ENCODE results near the gene HSD3B2.

Gene HSD3B2

DNA sequence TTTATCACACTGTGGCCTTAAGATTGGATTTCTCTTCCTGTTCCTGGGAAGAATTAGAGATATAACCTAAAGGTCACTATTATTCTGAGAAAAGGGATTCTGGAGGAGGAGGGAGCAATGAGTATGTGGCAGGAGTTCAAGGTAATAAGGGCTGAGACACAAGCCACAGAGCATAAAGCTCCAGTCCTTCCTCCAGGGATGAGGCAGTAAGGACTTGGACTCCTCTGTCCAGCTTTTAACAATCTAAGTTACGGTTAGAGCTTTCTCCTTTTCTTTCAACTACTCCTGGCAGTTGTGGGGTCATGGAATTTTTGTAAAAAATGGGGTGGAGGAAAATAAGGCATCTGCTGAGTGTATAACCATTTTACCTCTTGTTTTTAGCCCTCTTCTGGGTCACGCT is at the start of gene HSD3B2:
Gene HSD3B2, plus strand, starts transcription at position 201 of the 400 bp plus-strand sequence. CDS start 270 bp downstream, outside the sequence.
- DNase-seq (ENCODE audit: extremely low read depth, low read depth), result no peak
- no peak within 1 kb of the TSS for H3K4me3 ChIP-seq (replicated peaks; ENCODE audit: low read depth, low read length)
- TF ChIP-seq, protein P1, sequence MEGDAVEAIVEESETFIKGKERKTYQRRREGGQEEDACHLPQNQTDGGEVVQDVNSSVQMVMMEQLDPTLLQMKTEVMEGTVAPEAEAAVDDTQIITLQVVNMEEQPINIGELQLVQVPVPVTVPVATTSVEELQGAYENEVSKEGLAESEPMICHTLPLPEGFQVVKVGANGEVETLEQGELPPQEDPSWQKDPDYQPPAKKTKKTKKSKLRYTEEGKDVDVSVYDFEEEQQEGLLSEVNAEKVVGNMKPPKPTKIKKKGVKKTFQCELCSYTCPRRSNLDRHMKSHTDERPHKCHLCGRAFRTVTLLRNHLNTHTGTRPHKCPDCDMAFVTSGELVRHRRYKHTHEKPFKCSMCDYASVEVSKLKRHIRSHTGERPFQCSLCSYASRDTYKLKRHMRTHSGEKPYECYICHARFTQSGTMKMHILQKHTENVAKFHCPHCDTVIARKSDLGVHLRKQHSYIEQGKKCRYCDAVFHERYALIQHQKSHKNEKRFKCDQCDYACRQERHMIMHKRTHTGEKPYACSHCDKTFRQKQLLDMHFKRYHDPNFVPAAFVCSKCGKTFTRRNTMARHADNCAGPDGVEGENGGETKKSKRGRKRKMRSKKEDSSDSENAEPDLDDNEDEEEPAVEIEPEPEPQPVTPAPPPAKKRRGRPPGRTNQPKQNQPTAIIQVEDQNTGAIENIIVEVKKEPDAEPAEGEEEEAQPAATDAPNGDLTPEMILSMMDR (IDR thresholded peaks at IDR 0.05; ENCODE audit: low read depth, low read length, missing control alignments), result no peak

DNA sequence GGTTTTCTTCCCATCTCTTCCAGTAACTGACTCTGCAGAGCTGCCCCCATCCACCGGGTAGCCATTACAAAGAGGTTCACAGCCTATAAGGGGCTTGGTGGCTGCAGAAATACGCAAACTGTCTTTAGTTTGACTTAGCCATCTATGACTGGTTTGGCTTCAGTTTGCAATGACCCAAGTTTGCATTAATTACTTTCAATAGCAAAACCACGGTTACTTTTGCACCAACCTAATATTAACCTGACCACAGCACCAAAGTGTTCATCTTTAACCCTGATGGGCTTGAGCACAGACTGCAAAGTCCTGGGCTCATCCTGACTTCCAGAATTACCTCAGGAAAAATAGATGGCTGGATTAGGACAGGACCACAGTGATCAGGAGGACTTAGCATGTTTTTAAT is 48.5 kb upstream of the HSD3B2 start:
- TF ChIP-seq, protein P1 (IDR thresholded peaks at IDR 0.05; ENCODE audit: low read depth, low read length, missing control alignments), result no peak
- no peak for DNase-seq (ENCODE audit: extremely low read depth, low read depth)
- no peak overlapping the region for H3K4me3 ChIP-seq (replicated peaks; ENCODE audit: low read depth, low read length)

DNA sequence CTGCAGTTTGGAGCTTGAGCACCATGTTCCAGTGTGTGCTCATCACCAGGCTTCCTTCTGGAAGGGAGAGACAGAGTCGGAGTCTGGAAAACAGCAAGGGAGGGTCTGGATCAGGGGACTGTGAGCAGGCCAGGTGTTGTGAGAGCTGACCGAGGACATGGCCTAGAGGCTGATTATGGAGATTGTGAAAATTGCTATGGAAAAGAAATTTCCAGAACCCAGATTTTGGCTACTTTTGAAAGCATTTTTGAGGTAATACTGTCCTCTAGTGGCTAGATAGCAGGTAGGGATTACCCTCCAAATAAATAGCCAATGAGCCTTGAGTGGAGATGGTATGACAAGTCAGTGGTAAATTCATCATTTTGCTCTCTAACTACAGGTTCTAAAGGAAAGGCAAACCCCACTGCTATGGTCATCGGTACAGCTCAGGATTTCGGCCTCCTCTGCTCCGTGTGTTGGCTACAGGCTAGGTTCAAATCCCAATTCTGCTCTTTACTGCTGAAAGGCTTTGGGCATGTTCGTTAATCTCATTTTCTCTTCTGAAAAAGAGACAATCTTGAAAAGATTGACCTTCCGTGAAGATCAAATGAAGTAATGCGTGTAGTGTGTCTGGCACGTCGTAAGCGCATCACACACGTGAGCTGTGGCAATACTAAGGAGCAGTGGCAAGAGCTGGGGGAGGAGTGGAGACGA is 47.4 kb upstream of the HSD3B2 start:
- no peak overlapping the region for H3K4me3 ChIP-seq (replicated peaks; ENCODE audit: low read depth, low read length)
- TF ChIP-seq, protein P1 (IDR thresholded peaks at IDR 0.05; ENCODE audit: low read depth, low read length, missing control alignments), result peak; percentile 89
- peak; percentile 30 for DNase-seq (ENCODE audit: extremely low read depth, low read depth)

DNA sequence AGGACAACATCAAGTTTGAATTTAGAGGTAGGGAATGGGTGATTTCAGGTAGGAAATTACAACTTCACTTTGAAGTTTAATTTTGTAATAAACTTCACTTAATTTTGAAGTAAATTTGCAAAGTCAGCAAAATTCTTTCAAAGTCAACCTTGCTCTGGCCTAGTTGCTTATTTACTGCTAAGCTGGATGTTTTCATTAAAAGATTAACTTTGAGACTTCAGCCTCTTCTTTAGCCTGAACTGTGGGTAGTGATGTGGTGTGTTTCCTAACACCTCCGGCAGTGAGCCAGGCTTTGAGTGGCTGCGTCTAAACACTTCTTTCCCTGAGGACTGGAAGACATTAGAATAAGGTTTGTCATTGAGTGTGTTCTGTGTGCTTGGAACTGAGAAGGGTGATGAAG is 46.4 kb upstream of the HSD3B2 start, which contains the start of gene HAO2:
Gene HAO2, plus strand, starts transcription at position 232 of the 400 bp plus-strand sequence. CDS start 12,301 bp downstream, outside the sequence.
- TF ChIP-seq, protein P1 (IDR thresholded peaks at IDR 0.05; ENCODE audit: low read depth, low read length, missing control alignments), result no peak
- H3K4me3 ChIP-seq (replicated peaks; ENCODE audit: low read depth, low read length), result no peak within 1 kb of the TSS
- DNase-seq (ENCODE audit: extremely low read depth, low read depth), result no peak

DNA sequence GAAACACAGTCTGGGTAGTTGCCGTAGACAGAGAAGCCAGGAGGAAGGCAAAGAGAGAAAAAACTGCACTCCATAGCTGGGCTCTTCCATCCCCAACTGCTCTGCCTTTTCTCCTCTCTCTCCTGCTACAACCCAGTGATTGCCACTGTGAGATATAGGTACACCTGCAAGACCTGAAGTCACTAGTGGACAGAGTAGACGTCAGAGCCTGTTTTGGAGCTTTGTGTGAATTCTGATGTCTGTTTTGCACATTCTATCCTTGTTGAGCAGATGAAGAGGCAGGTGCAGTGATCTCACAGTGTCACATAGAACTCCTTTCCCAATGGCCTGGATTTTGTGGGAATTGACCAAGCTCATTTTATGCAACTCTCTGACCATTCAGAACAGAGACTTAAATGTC is 44.2 kb upstream of the HSD3B2 start:
- no peak overlapping the region for H3K4me3 ChIP-seq (replicated peaks; ENCODE audit: low read depth, low read length)
- no peak for DNase-seq (ENCODE audit: extremely low read depth, low read depth)
- TF ChIP-seq, protein P1 (IDR thresholded peaks at IDR 0.05; ENCODE audit: low read depth, low read length, missing control alignments), result no peak

DNA sequence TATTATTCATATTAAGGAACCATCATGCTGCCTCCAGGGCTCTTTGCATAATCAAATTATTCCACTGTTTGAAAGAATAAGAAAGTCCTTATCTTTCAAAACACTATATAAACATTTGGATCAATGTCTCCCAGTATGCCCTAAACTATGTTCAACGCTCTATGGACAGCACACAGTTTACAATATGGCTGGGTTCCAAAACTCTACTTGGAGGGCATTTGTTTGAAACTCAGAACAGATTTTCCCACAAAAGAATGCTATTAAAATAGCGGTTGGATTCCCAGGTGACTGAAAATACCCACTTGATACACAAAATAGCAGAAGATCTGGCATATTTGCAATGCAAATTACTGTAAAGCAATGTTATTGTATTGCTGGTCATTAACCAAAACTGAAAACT is 43.1 kb upstream of the HSD3B2 start:
- no peak overlapping the region for H3K4me3 ChIP-seq (replicated peaks; ENCODE audit: low read depth, low read length)
- no peak for DNase-seq (ENCODE audit: extremely low read depth, low read depth)
- TF ChIP-seq, protein P1 (IDR thresholded peaks at IDR 0.05; ENCODE audit: low read depth, low read length, missing control alignments), result no peak

Measured in HFF-Myc (cell line).